Measurements from ENCODE around the gene ADGB.
"Not testable (repeated sequence)": the region's sequence is repeated elsewhere in the genome, so short reads cannot be mapped to it uniquely, and the experiment has no call there.

ADGB gene

DNA sequence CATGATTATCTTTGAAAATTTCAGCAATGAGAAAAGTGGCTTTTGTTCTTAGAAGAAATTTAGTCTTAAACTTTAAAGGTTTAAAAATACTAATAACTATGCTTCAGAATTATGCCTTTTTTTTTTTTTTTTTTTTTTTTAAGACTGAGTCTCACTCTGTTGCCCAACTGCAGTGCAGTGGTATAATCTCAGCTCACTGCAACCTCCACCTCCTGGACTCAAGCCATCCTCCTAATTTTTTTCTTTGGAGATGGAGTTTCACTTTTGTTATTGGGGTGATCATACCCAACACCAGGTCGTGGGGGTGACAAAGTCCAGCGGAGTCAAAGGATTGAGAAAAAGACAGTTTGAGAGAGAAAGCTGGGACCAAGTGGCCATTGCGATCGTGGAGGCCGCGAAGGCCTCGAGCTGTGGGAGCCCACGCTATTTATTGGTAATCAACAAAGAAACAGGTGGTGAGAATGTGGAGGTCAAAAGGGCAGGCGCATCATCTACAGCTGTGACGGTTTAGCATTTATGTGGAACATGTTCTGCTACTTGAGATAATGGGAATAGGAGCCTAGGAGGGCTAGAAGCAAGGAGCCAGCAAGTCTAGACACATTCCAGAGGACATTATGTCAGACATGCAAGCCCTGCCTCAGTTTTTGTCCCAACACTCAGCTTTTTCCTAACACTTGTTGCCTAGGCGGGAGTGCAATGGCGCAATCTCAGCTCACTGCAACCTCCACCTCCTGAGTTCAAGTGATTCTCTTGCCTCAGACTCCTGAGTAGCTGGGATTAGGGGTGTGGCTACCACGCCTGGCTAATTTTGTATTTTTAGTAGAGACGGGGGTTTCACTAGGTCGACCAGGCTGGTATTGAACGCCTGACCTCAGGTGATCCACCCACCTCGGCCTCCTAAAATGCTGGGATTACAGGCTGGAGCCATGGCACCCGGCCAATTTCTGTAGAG is 217.0 kb downstream of the ADGB start:
- in situ Hi-C loops (cut with MboI; ENCODE audit: low sequenced_read_pairs): not testable (repeated sequence)

DNA sequence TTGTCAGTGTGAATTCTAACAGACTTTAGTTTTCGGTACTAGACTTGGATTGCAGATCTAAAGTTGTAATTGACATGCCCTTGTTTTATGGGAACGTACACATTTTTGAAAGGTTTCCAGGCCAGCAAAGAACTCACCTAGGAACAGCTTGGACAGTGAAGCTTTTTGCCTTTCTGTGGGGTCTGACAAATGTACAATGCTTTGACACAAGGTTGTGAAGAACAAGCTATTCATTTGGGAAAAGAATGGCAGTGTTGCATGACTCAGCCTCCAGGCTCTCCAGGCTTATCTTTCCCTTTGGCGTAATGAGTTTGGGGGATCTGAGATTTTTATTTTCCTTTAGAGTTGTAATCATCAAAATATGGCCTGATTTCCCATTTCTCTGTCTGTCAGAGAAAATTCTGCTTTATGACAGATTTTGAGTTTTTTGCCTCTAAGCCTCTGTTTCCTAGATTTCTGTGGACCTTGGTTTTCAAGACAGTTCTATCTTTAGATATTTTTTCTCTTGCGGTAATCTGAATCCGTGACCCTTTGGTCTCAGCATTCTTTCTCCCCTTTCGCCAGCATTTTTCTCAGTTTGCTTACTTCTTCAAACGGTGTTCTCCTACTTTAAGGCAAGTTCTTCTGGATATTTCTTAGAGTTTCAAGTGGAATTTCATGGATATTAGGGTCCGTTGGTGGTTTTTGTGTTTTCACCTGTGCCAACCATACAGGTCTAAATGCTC is 221.0 kb downstream of the ADGB start:
- in situ Hi-C loops (cut with MboI; ENCODE audit: low sequenced_read_pairs): no loop called here

DNA sequence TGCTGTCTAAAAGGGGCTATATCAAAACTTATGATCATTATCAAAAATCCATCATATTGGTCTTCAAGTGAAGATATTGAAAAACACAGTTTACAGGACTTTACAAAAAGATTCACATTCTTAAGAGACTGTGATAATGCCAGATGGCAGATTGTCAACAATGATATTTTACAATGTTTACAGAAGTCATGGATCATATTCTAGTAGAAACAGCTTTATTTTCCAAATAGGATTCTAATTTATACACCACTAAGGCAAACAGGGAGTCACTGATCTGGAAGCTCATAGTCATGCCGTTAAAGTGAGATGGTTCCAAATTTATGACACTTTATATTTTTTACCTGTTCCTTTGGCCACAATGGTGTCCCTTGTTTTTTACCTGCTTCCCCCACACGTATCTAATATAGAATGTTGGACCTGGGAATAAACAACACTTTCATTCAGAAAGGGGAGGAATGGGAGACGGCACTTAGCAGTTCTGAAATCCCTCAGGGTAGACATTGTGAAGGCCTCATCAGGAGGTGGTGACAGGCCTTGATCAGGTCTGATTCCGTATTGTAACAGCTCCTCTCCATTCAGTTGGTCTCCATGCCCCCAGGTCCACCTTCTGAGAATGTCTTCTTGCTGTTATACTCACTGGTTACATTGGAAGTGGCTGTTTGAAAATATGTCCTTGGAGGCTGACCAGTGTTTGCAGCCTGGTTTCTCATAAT is 228.6 kb downstream of the ADGB start:
- in situ Hi-C loops (cut with MboI; ENCODE audit: low sequenced_read_pairs): no loop called here

DNA sequence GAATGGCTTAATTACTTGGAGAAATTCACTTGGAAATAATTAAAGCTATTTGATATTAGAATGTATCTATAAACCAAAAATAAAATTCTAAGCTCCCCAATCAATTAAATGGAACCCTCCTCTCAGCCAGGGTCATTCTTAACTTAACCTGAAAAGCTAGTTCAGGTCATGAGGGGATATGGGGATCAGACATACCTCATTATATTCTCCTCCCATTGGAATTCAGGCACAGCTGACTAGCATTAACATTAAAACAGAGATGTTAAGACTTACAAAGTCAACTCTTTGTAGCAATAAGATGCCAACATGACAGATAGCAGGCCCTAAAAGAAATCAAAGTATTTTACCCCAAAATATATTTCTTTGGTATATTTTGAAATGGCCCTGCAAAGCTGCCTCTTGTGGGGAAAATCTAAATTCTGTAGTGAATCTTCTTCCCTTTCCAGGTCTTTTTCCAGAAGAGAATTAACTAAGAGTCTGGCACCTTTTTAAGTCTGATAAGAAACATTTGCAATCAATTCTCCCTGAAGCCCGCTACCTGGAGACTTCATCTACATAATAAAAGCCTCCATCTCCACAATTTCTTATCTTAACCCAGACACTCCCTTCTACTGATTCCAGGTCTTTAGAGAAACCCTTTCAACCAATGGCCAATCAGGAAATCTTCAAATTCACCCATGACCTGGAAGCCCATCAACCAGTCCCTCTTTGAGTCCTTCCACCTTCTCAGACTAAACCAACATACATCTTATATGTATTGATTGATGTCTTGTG is 231.2 kb downstream of the ADGB start:
- in situ Hi-C loops (cut with MboI; ENCODE audit: low sequenced_read_pairs): no loop called here

DNA sequence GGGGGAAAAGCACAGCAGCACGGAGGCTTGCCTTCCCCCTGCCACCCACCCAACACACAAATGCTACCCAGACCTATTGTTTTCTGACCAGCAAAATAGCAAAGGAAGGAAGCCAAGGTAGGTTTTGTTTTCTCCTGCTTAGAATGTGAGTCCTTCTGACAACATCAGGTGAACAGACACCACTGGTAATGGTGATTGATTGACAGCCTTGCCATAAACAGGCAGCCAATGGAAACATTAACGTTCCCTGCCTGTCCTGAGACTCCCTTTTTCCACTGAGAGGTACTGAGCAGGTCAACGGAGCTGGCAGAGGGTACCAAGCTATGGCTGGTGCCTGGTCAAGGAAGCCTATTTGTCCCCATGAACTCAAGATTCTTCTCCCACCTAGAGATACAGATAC is 234.4 kb downstream of the ADGB start:
- in situ Hi-C loops (cut with MboI; ENCODE audit: low sequenced_read_pairs): no loop called here

DNA sequence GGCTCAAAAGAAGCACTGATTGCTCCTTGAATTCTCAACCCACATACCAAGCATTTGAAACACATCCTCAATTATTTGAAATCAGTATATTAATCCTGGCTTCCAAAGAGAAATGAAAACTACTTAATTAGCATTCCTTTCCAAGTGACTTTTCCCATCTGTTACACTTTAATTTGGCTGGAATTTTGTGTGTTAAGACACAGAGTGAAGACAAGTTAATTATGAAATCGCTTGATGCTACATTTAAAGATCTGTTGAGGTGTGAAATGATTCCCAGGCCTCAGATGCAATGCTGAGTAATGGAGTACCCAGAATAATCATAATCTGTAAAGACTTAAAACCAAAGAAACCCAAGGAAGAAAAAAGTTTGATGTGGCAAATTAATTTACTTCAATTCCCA is 241.4 kb downstream of the ADGB start:
- in situ Hi-C loops (cut with MboI; ENCODE audit: low sequenced_read_pairs): no loop called here

DNA sequence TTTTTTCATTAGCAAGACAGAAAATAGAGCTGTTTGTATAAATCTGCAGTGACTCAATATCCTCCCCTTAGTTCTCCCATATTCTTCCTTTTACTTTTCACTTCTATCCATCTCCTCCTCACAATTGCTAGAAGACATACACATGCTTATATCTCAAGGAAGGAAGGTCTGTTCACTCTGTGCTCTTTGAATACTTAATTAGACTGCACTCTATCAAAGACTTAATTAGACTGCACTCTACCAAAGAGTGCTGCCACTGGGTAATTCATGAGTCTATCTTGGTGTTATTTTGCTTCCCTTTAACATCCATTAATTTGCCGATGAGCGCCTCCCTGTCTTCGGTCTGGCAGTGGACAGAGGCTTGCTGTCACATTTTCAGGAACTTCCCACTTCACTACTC is 241.9 kb downstream of the ADGB start:
- in situ Hi-C loops (cut with MboI; ENCODE audit: low sequenced_read_pairs): no loop called here

DNA sequence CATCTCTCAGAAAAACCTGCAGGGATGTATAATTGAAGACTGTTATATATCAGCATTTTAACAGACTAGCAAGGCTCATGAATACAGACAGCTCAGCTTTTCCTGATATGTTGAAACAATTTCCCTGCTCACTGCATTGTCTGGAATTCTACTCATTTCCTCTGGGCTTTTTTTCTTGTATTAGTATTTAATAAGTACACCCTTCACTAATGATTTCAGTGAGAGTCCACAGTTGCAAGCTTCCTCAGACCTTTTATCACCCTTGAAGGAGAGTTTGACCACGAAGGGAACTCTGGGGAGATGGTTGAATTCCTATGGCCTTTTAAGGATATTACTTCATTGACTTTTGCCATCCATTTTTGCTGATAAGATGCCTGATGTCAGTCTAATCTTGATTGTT is 248.7 kb downstream of the ADGB start:
- in situ Hi-C loops (cut with MboI; ENCODE audit: low sequenced_read_pairs): no loop called here

DNA sequence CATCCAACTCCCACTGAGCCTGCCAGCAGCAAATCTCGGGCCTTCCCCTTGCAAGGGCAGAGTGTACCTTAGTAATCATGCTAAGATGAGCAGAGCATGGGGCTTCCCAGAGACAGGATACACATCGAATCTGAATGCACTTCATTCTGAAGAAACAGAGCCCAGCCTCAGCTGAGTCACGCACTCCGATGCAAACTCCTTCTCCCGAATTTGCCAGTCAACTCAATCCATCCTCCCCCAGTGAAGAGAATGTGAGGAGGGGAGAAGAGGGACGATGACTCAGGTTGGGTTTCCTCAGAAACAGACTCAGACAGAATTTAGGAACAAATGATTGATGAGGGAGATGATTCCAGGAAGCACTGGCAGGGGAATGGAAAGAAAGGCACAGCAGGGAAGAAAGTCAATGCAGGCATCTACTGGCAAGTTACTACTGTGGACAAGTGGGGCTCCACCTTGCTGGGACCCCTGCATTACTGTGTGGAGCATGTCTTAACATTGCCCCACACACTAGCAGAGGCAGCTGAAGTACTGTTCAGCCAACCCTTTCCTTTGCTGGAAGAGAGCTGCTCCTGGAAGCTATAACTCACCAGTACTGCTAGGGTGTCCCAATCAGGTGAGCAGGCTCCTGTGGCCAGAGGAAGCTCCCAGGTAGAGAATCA is 251.6 kb downstream of the ADGB start:
- in situ Hi-C loops (cut with MboI; ENCODE audit: low sequenced_read_pairs): no loop called here

DNA sequence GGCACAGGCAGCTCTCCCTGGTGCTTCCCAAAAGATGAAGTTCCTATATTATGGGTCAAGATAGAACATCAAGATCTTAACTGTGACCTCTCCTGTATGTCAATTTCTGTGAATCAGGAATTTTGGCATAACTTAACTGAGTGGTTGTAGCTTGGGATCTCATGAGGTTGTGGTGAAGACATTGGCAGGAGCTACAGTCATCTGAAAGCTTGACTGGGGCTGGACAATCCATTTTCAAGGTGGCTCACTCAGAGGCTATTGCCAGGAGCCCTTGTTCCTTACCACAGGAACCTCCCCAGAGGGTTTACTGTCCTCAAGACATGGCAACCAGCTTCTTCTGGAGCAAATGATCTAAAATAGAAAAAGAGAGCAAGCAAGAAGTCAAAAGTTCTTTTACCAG is 252.2 kb downstream of the ADGB start:
- in situ Hi-C loops (cut with MboI; ENCODE audit: low sequenced_read_pairs): no loop called here

DNA sequence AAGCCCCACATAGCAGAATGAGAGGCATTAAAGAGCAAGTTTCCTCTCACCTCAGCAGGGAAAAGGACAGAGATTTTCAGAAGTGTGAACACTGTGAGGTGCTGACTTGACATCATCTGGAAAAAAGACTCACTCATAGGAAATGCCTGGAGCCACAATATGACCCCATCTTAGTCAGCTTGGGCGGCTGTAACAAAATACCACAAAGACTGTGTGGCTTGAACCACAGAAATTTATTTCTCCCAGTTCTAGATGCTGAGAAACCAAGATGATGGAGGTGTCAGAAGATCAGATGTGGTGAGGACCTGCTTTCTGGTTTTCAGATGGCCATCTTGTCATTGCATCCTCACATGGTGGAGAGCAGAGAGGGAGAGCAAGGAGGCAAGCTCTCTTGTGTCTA is 253.1 kb downstream of the ADGB start:
- in situ Hi-C loops (cut with MboI; ENCODE audit: low sequenced_read_pairs): no loop called here

DNA sequence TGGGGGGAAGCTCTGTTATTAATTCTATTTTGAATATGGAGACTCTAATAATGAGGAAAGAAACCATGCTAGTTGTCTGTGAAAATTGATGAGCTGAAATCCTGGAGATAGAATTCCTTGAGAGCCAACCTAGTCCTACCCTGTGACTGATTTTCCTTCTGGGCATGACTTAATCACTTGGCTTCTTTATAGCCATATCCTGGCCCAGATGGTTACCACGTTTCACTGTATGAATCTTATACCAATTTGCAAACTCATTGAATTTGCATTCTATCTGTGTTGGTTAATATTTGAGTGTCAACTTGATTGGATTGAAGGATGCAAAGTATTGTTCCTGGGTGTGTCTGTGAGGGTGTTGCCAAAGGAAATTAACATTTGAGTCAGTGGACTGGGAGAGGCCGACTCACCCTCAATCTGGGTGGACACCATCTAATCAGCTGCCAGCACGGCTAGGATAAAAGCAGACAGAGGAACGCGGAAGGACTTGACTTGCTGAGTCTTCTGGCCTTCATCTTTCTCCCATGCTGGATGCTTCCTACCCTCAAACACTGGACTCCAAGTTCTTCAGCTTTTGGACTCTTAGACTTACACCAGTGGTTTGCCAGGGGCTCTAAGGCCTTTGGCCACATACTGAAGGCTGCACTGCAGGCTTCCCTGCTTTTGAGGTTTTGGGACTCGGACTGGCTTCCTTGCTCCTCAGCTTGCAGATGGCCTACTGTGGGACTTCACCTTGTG is 255.9 kb downstream of the ADGB start:
- in situ Hi-C loops (cut with MboI; ENCODE audit: low sequenced_read_pairs): not testable (repeated sequence)

DNA sequence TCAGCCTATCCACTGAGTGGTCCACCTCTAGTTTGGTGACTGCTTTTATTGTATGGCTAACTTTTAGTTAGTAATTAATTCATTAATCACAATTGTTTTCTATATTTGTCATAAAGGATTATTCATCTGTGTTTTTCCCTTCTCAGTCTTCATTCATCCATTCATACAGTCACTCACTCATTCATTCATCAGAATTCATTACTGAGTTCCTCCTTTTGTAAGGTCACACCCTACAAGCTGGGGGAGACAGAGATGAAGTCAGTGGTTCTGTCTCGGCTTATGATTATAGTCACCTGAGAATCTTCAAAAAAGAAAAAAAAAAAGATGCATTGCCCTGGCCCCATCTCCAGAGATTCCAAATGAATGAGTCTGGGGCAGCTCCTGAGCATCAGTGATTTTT is 257.1 kb downstream of the ADGB start:
- in situ Hi-C loops (cut with MboI; ENCODE audit: low sequenced_read_pairs): no loop called here

DNA sequence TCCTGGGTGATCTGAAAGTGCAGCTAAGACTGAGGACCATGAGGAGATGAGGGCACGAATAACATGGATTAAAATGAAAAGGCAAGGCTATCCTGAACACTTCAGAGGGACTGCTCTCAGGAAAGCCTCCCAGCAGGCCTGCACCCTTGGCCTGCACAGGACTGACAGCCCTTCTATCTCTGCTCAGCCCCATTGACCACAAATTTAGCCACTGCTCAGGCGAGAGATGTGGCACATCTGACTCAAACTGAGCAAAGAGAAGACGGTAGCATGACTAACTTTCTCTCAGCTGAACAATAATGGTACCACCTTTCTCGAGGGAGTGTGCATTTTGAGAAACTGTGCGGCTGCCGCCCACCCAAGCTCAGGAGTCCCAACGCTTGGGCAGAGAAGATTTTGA is 257.5 kb downstream of the ADGB start:
- in situ Hi-C loops (cut with MboI; ENCODE audit: low sequenced_read_pairs): no loop called here

DNA sequence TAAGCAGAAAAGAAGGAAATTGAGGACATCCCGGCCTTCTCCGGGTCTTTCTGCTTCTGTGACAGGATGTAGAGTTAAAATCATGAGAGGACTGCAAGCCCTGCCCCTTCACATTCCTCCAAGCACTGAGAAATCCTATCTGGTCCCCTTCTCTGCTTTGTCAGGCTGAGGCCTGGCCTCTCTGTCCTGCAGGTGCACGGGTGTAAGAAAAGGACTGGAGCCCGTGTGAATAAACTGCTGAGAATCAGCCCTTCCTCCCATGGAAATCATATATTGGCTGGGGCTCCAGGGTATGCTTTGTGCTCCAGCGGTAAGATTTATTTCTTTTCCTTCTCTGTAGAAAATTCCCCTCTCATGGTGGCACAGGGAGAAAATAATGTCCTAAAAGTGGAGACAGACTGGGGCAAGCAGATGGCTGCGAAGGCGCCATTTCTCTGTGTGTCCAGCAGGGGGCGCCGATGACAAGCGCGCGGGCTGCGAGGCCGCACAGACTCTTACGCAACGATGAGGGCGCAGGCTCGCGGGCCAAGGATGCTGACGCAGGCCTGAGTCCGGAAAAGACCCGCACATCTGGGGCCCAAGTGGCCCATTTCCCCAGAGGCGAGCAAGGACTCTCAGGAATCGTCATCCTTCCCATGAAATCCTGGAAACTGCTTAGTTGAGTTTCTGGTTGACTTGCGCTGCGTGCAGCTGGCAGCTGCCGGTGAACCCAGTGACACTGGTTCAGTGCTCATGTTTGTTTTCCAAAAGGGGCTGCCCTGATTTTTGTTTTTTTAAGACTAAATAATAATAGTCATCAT is 258.6 kb downstream of the ADGB start:
- in situ Hi-C loops (cut with MboI; ENCODE audit: low sequenced_read_pairs): no loop called here

DNA sequence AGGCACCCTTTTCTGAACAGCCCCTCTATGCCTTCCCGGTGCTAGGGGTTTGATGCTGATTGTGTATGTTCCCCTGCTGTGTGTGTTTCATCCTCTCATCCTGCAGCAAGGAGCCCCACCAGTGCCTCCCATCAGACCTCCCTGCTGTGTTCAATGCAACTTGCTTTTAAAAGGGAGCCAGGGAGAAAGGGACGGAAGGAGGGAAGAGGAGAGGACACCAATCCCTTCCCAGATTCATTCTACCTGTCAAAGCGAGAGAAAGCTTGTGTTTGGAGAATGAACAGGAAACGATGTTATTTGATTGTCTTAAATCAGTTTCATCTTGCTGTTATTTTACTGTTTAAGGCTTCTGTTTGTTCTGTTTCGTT is 259.2 kb downstream of the ADGB start:
- in situ Hi-C loops (cut with MboI; ENCODE audit: low sequenced_read_pairs): no loop called here

DNA sequence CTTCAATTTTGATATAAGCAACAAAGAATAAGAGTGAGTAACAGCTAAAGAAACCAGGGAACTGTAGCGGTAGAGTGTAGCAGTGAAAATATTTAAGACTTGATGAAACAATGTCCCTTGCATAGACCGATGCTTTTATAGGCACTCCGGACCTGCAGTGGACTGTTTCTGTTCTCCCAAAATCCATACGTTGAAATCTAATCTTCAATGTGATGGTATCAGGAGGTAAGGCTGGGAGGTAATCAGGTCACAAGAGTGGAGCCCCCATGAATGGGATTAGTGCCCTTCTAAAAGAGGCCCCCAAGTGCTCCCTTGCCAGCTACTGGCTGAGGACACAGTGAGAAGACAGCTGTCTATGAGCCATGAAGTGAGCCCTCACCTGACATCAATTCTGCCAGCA is 260.4 kb downstream of the ADGB start:
- in situ Hi-C loops (cut with MboI; ENCODE audit: low sequenced_read_pairs): no loop called here

DNA sequence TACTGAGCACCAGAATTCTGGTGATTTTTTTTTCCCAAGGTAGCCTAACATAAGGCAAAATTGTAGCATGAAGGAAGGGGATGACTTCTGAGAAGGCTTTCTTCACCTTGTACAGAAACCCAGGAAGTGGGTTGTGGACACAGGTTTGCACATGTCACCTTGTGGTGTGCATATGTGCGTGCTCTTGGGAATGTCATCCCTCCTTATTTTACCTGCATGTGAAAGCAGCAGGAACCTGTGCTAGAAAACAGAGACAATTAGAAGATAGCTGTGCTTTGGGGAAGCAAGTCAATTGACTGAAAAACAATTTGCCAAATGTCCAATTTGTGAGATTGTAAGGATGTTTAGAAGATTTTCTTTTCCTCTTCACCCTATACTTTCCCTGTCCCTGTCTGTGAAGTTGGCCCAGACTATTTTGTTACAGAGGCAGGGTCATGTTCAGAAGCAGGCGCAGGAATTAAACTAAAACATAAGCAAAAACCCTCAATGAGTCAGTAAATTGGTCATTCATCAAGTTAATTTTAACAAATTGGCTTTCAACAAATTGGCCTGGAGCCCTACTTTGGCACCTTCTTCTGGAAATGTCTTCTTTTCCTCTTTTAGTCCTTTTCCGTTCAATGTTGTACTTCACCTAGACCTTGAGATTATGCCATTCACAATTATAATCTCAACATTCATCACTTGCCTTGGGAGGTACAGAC is 261.2 kb downstream of the ADGB start:
- in situ Hi-C loops (cut with MboI; ENCODE audit: low sequenced_read_pairs): no loop called here

Data from HL-60/S4 treated with phorbol 12-myristate 13-acetate at 8.2 ng/mL for 4 days and 3 days (cell line).